HEK293T (cell line): ENCODE data around the gene DESI1.

Experiments
- CTCF ChIA-PET: fragments of 350-600 bp; formaldehyde crosslinking; extraction: SDS; loops from one replicate; lab custom pipeline; 2021; ENCODE audit warnings: antibody characterized with exemption, inconsistent platforms; lab: Yijun Ruan, JAX
- POLR2A ChIA-PET: fragments of 350-600 bp; formaldehyde crosslinking; extraction: SDS; loops from one replicate; lab custom pipeline; 2020; ENCODE audit warnings: antibody characterized with exemption, inconsistent platforms; lab: Yijun Ruan, JAX
- DNase-seq: peaks from one replicate; pipeline ENCODE4 v3.0.0; 2012; ENCODE audit warnings: mixed read lengths; ENCODE audit errors: extremely low spot score
- ARNT ChIP-seq: fragments of 450-650 bp; IDR thresholded peaks from 2 replicates; pipeline ENCODE4 v1.6.1; 2017; ENCODE audit warnings: mild to moderate bottlenecking
- BHLHE40 ChIP-seq: fragments of 450-650 bp; IDR thresholded peaks from 2 replicates; pipeline ENCODE4 v1.6.1; 2016; ENCODE audit warnings: mild to moderate bottlenecking, moderate library complexity, borderline replicate concordance
- CTBP1 ChIP-seq: fragments of 450-650 bp; IDR thresholded peaks from 2 replicates; pipeline ENCODE4 v1.6.1; 2016; ENCODE audit warnings: borderline replicate concordance
- ELF4 ChIP-seq: fragments of 450-650 bp; IDR thresholded peaks from 2 replicates; pipeline ENCODE4 v1.6.1; 2017; ENCODE audit warnings: antibody characterized with exemption
- FOXA1 ChIP-seq: fragments of 450-650 bp; IDR thresholded peaks from 2 replicates; pipeline ENCODE4 v1.6.1; 2016; ENCODE audit warnings: mild to moderate bottlenecking
- FOXK2 ChIP-seq: fragments of 450-650 bp; IDR thresholded peaks from 2 replicates; pipeline ENCODE4 v1.6.1; 2016; ENCODE audit warnings: mild to moderate bottlenecking
- FOXM1 ChIP-seq: fragments of 450-650 bp; IDR thresholded peaks from 2 replicates; pipeline ENCODE4 v1.6.1; 2017; ENCODE audit warnings: mild to moderate bottlenecking, borderline replicate concordance
- HDGF ChIP-seq: fragments of 450-650 bp; IDR thresholded peaks from 2 replicates; pipeline ENCODE4 v1.6.1; 2017; ENCODE audit warnings: antibody characterized with exemption, borderline replicate concordance
- L3MBTL2 ChIP-seq: fragments of 450-650 bp; conservative IDR thresholded peaks from 2 replicates; pipeline ENCODE4 v1.6.1; 2016; ENCODE audit warnings: mild to moderate bottlenecking
- LEF1 ChIP-seq: fragments of 450-650 bp; IDR thresholded peaks from 2 replicates; pipeline ENCODE4 v1.6.1; 2017; ENCODE audit warnings: mild to moderate bottlenecking, borderline replicate concordance
- NFRKB ChIP-seq: fragments of 450-650 bp; IDR thresholded peaks from 2 replicates; pipeline ENCODE4 v1.6.1; 2016; ENCODE audit warnings: mild to moderate bottlenecking, moderate library complexity
- PKNOX1 ChIP-seq: fragments of 450-650 bp; IDR thresholded peaks from 2 replicates; pipeline ENCODE4 v1.6.1; 2016
- SP1 ChIP-seq: fragments of 450-650 bp; IDR thresholded peaks from 2 replicates; pipeline ENCODE4 v1.6.1; 2017
- SUZ12 ChIP-seq: fragments of 450-650 bp; IDR thresholded peaks from 2 replicates; pipeline ENCODE4 v1.6.1; 2016; ENCODE audit warnings: mild to moderate bottlenecking
- TARDBP ChIP-seq: fragments of 450-650 bp; IDR thresholded peaks from 2 replicates; pipeline ENCODE4 v1.6.1; 2016
- ZNF384 ChIP-seq: fragments of 450-650 bp; IDR thresholded peaks from 2 replicates; pipeline ENCODE4 v1.6.1; 2016

DESI1 gene

GRCh38 chr22:41556561-41556960 is 64.3 kb downstream of the DESI1 start:
- CTCF ChIA-PET, result interaction anchor here (0.7 kb wide), 1 partner anchor 604 kb away, joined by 3 read pairs; no protein-coding TSS in a partner anchor
- no peak for DNase-seq
- POLR2A ChIA-PET, result interaction anchor here (1.5 to 2.2 kb wide), 2 partner anchors 16 to 33 kb away, joined by 3 to 14 read pairs; partner anchors contain the start of gene PMM1
- TF ChIP-seq FOXK2 (no peak), ARNT (no peak), L3MBTL2 (no peak), SUZ12 (no peak), BHLHE40 (no peak), CTBP1 (no peak), PKNOX1 (no peak), ZNF384 (no peak), TARDBP (no peak), FOXM1 (no peak), LEF1 (no peak), FOXA1 (no peak), NFRKB (no peak), HDGF (no peak), ELF4 (no peak), SP1 (no peak)

GRCh38 chr22:41555325-41555982 is 65.4 kb downstream of the DESI1 start:
- TF ChIP-seq SUZ12 (no peak), ELF4 (no peak), FOXM1 (no peak), PKNOX1 (no peak), NFRKB (no peak), ARNT (no peak), CTBP1 (no peak), HDGF (no peak), FOXK2 (no peak), SP1 (no peak), BHLHE40 (no peak)
- CTCF ChIA-PET, result interaction anchor here (0.6 to 0.8 kb wide), 3 partner anchors 15 to 603 kb away, joined by 3 read pairs; partner anchors contain the start of gene PMM1
- POLR2A ChIA-PET, result interaction anchor here (2.4 kb wide), 1 partner anchor 65 kb away, joined by 10 read pairs; the partner anchor contains the start of genes DESI1 and XRCC6
- DNase-seq, result no peak

- ChIA-PET CTCF (interaction anchor here (0.6 kb wide), 1 partner anchor 1069 kb away, joined by 4 read pairs; no protein-coding TSS in a partner anchor), POLR2A (interaction anchor here (0.9 to 1.8 kb wide), 2 partner anchors 38 to 69 kb away, joined by 3 to 5 read pairs; partner anchors contain the start of genes PMM1 and XRCC6)
- TF ChIP-seq SP1, result no peak
- TF ChIP-seq L3MBTL2, result no peak
- TF ChIP-seq NFRKB, result no peak
- TF ChIP-seq TARDBP, result no peak
- no peak for TF ChIP-seq SUZ12
- no peak for TF ChIP-seq FOXK2
- no peak for TF ChIP-seq LEF1
- no peak for TF ChIP-seq PKNOX1
- no peak for TF ChIP-seq FOXA1
- TF ChIP-seq HDGF, result no peak
- TF ChIP-seq BHLHE40, result no peak
- no peak for TF ChIP-seq FOXM1
- TF ChIP-seq ARNT, result no peak
- TF ChIP-seq CTBP1, result no peak
- no peak for TF ChIP-seq ELF4
- TF ChIP-seq ZNF384, result no peak
- DNase-seq, result no peak
Measured at GRCh38 chr22:41551877-41552582, 68.8 kb downstream of the DESI1 start.

DNA sequence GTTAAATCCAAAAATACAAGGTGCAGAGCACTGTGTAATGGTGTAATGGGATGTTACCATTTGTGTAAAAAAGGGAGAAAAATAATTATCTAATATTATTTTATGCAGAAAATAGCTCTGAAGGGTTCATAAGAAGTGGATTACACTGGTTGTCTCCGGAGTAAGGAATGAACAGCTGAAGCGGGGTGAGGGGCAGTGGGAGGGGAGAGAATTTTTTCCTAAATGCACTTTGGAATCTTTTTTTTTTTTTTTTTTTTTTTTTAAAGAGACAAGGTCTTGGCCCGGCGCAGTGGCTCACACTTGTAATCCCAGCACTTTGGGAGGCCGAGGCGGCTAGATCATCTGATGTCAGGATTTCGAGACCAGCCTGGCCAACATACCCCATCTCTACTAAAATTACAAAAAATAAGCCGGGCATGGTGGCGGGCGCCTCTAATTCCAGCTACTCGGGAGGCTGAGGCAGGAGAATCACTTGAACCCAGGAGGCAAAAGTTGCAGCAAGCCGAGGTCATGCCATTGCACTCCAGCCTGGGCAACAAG is 69.8 kb downstream of the DESI1 start:
- ChIA-PET POLR2A (interaction anchor here (0.6 to 1.8 kb wide), 2 partner anchors 29 to 70 kb away, joined by 3 to 5 read pairs; partner anchors contain the start of gene XRCC6), CTCF (interaction anchor here (0.8 kb wide), 1 partner anchor 27 kb away, joined by 3 read pairs; no protein-coding TSS in a partner anchor)
- no peak for DNase-seq
- TF ChIP-seq FOXM1 (no peak), ELF4 (no peak), FOXK2 (no peak), FOXA1 (no peak), ZNF384 (no peak; the same call in 1 of the 2 replicates), CTBP1 (no peak), L3MBTL2 (no peak), SP1 (no peak), LEF1 (no peak), PKNOX1 (no peak), TARDBP (no peak), HDGF (no peak)
